HEK293 (cell line): Measurements from ENCODE around the gene MYOM3.

Experiments
- CTCF ChIA-PET: fragments of 350-600 bp; formaldehyde crosslinking; extraction: SDS; loops from one replicate; lab custom pipeline; 2021; ENCODE audit warnings: antibody characterized with exemption; lab: Yijun Ruan, JAX
- POLR2A ChIA-PET: fragments of 300-600 bp; formaldehyde crosslinking; extraction: SDS; loops from one replicate; lab custom pipeline; 2020; ENCODE audit warnings: antibody characterized with exemption, inconsistent platforms; lab: Yijun Ruan, JAX
- H3K27ac ChIP-seq: fragments of 200-500 bp; sonication (Bioruptor generic); 2 replicates; pipeline ENCODE4 v1.5.1; 2014; ENCODE audit warnings: low read depth, low read length, control low read depth, inconsistent platforms; ENCODE audit errors: extremely low read depth
- H3K36me3 ChIP-seq, 2 experiments: fragments of 200-500 bp in 1 of 2; sonication (Bioruptor generic) in 1 of 2; 1 replicate in 1 of 2; 2 replicates in 1 of 2; pipeline ENCODE4 v1.5.1; 2014 to 2017; ENCODE audit warnings: inconsistent platforms in 2 of 2, low read length in 2 of 2; ENCODE audit not compliant: control insufficient read depth in 2 of 2, insufficient read depth in 1 of 2
- H3K4me1 ChIP-seq: fragments of 200-500 bp; sonication (Bioruptor generic); 2 replicates; pipeline ENCODE4 v1.5.1; 2014; ENCODE audit warnings: mild to moderate bottlenecking, low read length, inconsistent platforms; ENCODE audit not compliant: control insufficient read depth, insufficient read depth
- H3K4me3 ChIP-seq: 2 replicates; pipeline ENCODE4 v1.5.1; 2011; ENCODE audit warnings: low read depth, mild to moderate bottlenecking, control low read depth, low read length, moderate library complexity
- H3K9me3 ChIP-seq: fragments of 200-500 bp; sonication (Bioruptor generic); 2 replicates; pipeline ENCODE4 v1.5.1; 2014; ENCODE audit warnings: low read depth, low read length, inconsistent platforms; ENCODE audit not compliant: control insufficient read depth, insufficient read depth
- KLF9 ChIP-seq: fragments of 450-650 bp; formaldehyde crosslinking; IDR thresholded peaks from 2 replicates; pipeline ENCODE4 v1.5.1; 2016; ENCODE audit warnings: missing biosample characterization, missing genetic modification characterization, low read depth
- PRDM2 ChIP-seq: fragments of 450-650 bp; formaldehyde crosslinking; IDR thresholded peaks from 2 replicates; pipeline ENCODE4 v1.5.1; 2016; ENCODE audit warnings: missing biosample characterization, missing genetic modification characterization, borderline replicate concordance
- PRDM6 ChIP-seq: fragments of 450-650 bp; formaldehyde crosslinking; IDR thresholded peaks from 2 replicates; pipeline ENCODE4 v1.5.1; 2017; ENCODE audit warnings: missing biosample characterization, missing genetic modification characterization
- ZNF202 ChIP-seq: fragments of 450-650 bp; formaldehyde crosslinking; IDR thresholded peaks from 2 replicates; pipeline ENCODE4 v1.5.1; 2016; ENCODE audit warnings: missing biosample characterization, missing genetic modification characterization, borderline replicate concordance
- ZNF223 ChIP-seq: fragments of 450-650 bp; formaldehyde crosslinking; IDR thresholded peaks from 2 replicates; pipeline ENCODE4 v1.5.1; 2016; ENCODE audit warnings: missing biosample characterization, missing genetic modification characterization
- ZNF248 ChIP-seq: fragments of 450-650 bp; formaldehyde crosslinking; IDR thresholded peaks from 2 replicates; pipeline ENCODE4 v1.5.1; 2017; ENCODE audit warnings: missing biosample characterization, missing genetic modification characterization
- ZNF274 ChIP-seq, 2 experiments: fragments of 200-500 bp in 1 of 2; fragments of 450-650 bp in 1 of 2; sonication (Bioruptor generic) in 1 of 2; formaldehyde crosslinking in 1 of 2; IDR thresholded peaks; 2 replicates each; pipeline versions ENCODE4 v1.5.1 to v1.6.1; 2014 to 2016; ENCODE audit warnings: borderline replicate concordance in 1 of 2, inconsistent platforms in 1 of 2, low read length in 1 of 2, missing biosample characterization in 1 of 2, missing genetic modification characterization in 1 of 2
- ZNF280C ChIP-seq: fragments of 450-650 bp; formaldehyde crosslinking; IDR thresholded peaks from 2 replicates; pipeline ENCODE4 v1.5.1; 2016; ENCODE audit warnings: missing biosample characterization, missing genetic modification characterization
- ZNF354C ChIP-seq: fragments of 450-650 bp; formaldehyde crosslinking; IDR thresholded peaks from 2 replicates; pipeline ENCODE4 v1.5.1; 2016; ENCODE audit warnings: missing biosample characterization, missing genetic modification characterization, low read depth, borderline replicate concordance
- ZNF416 ChIP-seq: fragments of 450-650 bp; formaldehyde crosslinking; IDR thresholded peaks from 2 replicates; pipeline ENCODE4 v1.5.1; 2016; ENCODE audit warnings: missing biosample characterization, missing genetic modification characterization
- ZNF501 ChIP-seq: fragments of 450-650 bp; formaldehyde crosslinking; IDR thresholded peaks from 2 replicates; pipeline ENCODE4 v1.5.1; 2016; ENCODE audit warnings: missing biosample characterization, missing genetic modification characterization
- ZNF701 ChIP-seq: fragments of 450-650 bp; formaldehyde crosslinking; IDR thresholded peaks from 2 replicates; pipeline ENCODE4 v1.5.1; 2016; ENCODE audit warnings: missing biosample characterization, missing genetic modification characterization
- ZNF747 ChIP-seq: fragments of 450-650 bp; formaldehyde crosslinking; IDR thresholded peaks from 2 replicates; pipeline ENCODE4 v1.5.1; 2016; ENCODE audit warnings: missing biosample characterization, missing genetic modification characterization
- ZNF76 ChIP-seq: fragments of 450-650 bp; formaldehyde crosslinking; IDR thresholded peaks from 2 replicates; pipeline ENCODE4; 2016; ENCODE audit warnings: low read depth, missing biosample characterization, missing genetic modification characterization, borderline replicate concordance
- ZSCAN16 ChIP-seq: fragments of 450-650 bp; formaldehyde crosslinking; IDR thresholded peaks from 2 replicates; pipeline ENCODE4 v1.5.1; 2016; ENCODE audit warnings: missing biosample characterization, missing genetic modification characterization

MYOM3 gene

GRCh38 chr1:24096009-24096738, 15.8 kb downstream of the MYOM3 start (continued):
- TF ChIP-seq PRDM2 (tag by site-specific recombination): no peak
- no peak for TF ChIP-seq ZSCAN16
- TF ChIP-seq ZNF274 (IDR thresholded peaks at IDR 0.05; ENCODE audit: low read length): no peak
- no peak for TF ChIP-seq ZNF274 (tag by site-specific recombination; IDR thresholded peaks at IDR 0.05; ENCODE audit: borderline replicate concordance)
- TF ChIP-seq PRDM6 (tag by site-specific recombination): no peak
- no peak for TF ChIP-seq ZNF416 (tag by site-specific recombination)
- no peak for TF ChIP-seq KLF9 (tag by site-specific recombination)
- no peak for TF ChIP-seq ZNF76 (tag by site-specific recombination)
- TF ChIP-seq ZNF280C (tag by site-specific recombination): no peak
- TF ChIP-seq ZNF501 (tag by site-specific recombination): no peak

GRCh38 chr1:24095140-24095859, 16.6 kb downstream of the MYOM3 start:
- Histone ChIP-seq H3K4me3 (no peak overlapping the region), H3K36me3 (no peaks in the 10 kb centered on the region), H3K4me1 (no peaks in the 10 kb centered on the region), H3K9me3 (no peaks in the 10 kb centered on the region), H3K27ac (no peak overlapping the region)
- ChIA-PET CTCF (interaction anchor here (1.1 kb wide), 1 partner anchor 24 kb away, joined by 4 read pairs; no protein-coding TSS in a partner anchor), POLR2A (no interaction called here)
- TF ChIP-seq ZNF354C (no peak), ZNF202 (tag by site-specific recombination) (no peak), ZNF248 (no peak), ZNF223 (tag by site-specific recombination) (no peak), ZNF701 (no peak), ZNF747 (no peak)
